ENCODE results near the gene VDAC2. TPM values are rescaled to one million over a fixed set of nuclear protein-coding genes. Genes with fewer than 3 reads are reported as not detected.
"Not testable (repeated sequence)": the region's sequence is repeated elsewhere in the genome, so short reads cannot be mapped to it uniquely, and the experiment has no call there.

VDAC2 gene, protein sequence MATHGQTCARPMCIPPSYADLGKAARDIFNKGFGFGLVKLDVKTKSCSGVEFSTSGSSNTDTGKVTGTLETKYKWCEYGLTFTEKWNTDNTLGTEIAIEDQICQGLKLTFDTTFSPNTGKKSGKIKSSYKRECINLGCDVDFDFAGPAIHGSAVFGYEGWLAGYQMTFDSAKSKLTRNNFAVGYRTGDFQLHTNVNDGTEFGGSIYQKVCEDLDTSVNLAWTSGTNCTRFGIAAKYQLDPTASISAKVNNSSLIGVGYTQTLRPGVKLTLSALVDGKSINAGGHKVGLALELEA
- total RNA-seq = 114 and 117 TPM in 2 replicates

DNA sequence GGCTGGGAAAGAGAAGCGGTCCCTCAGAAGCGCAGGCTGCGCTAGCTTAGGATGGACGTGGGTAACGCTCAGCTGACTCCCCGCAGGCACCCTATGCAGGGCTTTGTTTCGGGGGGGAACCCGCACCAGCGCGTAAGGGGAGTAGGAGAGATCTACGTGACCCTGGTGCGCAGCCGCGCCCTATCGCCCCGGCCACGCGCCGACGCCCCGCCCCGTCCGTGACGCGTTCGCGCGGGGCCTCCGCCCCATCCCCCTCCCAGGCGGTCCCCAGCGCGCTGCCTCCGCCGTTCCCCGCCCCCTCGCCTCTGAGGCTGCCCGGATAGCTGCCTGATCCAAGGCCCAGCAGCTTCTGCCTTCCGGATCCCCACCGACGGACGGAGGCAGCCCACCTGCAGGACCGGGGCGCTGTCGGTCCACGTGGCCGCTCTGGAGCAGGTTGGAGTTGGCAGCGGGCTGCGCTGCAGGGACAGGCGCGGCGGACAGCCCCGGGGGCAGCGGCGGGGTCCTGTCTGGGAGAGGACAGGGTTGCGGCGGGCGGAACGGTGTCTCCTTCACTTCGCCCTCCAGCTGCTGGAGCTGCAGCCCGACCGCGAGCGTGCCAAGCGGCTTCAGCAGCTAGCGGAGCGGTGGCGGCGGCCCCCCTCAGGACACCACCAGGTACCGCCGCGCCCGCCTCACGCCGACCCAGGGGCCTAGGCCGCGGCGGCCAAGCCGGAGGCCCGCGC is at the start of gene VDAC2:
Gene VDAC2 (plus strand): TSS at position 515 of the 725 bp plus-strand sequence. CDS start 363 bp downstream, outside the sequence.
- peak; percentile 89 to 92 for DNase-seq (ENCODE audit: low read depth in 2 of 2)

DNA sequence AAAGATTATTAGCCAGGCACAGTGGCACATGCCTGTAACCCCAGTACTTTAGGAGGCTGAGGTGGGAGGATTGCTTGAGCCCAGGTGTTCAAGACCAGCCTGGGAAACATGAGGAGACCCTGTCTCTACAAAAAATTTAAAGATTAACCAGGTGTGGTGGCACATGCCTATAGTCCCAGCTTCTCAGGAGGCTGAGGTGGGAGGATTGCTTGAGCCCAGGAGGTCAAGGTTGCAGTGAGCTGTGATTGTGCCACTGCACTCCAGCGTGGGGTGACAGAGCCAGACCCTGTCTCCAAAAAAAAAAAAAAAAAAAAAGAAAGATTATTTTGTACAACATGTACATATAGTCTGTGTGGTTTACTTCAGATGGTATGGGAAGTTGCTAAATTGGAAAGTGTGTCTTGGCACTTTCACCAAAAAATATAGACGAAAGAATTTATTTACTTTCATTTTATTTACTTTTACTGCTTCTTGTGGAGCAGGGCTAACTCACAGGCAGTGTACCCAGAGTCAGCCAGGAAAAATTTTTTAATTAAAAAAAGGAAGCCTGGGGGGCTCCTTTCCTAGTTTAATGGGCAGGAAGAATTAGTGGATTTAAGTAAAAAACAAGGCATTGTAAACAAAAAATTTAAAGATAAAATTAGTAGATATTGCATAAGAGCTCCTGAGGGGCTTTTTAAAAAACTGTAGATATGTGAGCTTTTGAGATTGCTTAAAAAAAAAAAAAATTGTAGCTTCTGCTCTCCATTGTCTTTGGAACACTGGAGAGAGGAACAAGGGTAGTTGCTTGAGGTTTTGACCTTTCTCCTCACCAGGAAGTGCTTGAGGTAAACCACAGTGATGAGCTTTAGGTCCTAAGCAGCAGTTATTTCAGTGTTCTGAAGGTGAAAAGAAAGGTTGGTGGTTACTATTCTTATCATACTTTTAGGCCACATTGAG is 44.6 kb upstream of the VDAC2 start:
- DNase-seq (ENCODE audit: low read depth in 2 of 2) = peak in 1 of 2 donors; percentile 22

DNA sequence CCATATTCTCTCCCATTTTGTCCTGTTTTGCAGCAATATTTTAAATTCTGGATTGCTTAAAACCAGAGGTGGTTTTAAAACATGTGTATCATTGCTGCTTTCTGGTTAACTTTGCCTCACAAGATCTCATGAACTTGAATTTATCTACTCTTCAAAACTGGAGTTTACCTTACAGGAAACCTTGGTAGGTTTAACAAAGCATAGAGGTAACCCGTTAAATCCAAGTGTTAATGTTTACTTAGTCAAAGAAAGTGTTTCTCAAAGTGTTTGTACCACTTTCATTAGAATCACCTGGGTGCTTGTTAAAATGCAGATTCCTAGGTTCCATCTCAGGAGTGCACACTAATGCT is 44.0 kb upstream of the VDAC2 start:
- no peak for DNase-seq (ENCODE audit: low read depth in 2 of 2)

DNA sequence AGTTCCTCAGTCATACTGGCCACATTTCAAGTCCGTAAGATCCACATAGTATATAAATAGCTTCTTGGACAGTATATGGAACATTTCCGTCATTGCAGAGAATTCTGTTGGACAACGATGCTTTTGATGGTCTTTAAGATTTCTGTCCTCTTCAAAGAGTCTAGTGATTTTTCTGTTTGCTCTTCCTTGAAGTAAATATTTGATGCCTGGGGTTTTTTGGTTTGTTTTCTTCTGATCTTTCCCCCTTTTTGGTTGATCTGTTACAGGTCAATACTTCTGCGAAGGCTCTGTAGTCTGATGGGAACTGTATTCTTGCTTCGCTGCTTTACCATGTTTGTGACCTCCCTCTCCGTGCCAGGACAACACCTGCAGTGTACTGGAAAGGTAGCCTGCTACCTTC is 42.3 kb upstream of the VDAC2 start:
- no peak for DNase-seq (ENCODE audit: low read depth in 2 of 2)

DNA sequence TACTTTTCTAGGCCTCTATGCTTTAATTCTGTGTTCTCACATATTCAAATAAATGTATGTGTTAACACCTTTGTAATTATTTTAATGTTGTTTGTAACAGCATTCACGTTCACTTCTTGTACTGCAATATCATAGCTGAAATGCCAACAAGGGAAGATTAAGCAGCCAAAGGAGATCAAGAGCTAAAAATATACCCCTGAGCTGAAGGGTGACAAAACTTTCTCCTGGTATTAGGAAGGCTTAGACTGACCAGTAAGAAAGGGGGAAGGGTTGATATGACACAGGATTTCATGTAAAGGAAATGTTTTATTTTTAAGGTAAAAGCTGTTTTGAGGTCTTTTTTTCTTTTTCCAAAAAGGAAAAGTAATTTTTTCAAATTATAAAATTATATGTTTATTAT is 40.4 kb upstream of the VDAC2 start:
- DNase-seq (ENCODE audit: low read depth in 2 of 2) = no peak

DNA sequence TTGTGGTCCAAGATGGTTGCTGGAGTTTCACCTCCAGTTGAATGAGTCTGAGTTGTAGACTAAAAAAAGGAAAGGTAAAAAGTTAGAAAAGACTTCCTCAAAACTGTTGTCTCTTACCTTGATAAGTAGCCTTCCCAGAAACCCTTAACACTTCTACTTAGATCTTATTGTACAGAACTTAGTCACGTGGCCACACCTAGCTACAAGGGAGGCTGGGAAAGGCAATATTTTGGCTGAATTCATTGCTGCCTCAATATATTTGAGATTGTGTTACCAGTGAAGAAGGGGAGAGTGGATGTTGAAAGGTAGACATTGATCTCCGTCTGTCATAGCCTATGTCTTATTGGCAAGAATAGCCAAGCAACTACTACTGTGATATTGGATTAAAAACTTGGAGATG is 35.5 kb upstream of the VDAC2 start:
- no peak for DNase-seq (ENCODE audit: low read depth in 2 of 2)

DNA sequence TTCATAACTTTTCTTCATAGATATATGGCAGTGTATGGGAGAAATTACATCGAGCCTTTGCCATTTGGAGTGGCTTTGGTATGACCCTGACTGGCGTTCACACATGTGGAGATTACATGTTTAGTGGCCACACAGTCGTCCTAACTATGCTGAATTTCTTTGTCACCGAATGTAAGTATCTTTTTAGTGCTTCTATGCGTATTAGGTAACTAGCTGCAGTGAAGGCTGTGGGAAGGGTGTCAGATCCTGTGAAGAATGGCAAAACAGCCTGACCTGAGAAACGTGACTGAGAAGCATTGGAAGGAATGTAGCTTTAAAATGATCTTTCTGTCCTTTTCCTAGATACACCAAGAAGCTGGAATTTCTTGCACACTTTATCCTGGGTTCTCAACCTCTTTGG is 34.5 kb upstream of the VDAC2 start:
- DNase-seq (ENCODE audit: low read depth in 2 of 2) = no peak

DNA sequence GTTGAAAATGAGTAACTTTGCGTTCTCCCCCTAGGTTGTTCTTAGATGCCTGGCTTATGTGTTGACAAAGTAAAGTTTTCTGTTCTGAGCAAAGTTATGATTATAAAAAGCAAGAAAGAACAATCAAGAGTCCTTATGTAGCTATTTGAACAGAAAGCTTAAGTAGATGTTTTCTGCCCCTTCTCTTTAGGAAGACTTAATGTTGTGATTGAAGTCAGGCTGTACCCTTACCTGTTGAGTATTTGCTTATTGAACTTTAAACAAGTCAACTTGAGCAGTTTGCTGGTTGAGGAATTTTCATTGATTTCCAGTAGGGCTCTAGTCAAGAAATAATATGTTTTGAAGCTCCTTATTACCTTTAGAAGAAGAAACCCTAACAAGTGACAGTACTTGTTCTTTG is 33.9 kb upstream of the VDAC2 start:
- no peak for DNase-seq (ENCODE audit: low read depth in 2 of 2)

DNA sequence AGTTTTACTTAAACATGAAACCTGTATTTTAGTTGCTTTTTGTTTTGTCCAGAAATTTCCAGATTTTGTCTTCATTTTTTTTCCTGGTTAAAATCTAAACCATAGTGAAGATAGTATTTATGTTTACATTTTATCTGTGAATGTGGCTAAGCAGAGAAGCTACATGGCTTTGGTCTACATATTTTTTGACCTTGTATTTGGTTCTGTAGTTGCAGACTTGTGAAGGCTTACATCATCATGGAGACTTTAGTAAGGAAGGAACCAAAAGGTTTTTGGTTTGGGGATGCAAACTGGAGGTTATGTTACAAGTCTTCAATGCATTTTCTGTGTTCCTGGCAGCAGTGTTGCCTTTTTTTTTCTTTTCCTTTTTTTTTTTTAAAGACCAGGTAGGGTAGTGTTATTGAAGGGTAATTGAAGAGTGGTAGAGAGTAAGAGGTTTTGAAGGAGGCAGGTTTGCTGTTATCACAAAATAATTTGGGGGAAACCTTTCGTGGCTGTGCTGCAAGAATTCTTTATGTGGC is 30.9 kb upstream of the VDAC2 start:
- no peak for DNase-seq (ENCODE audit: low read depth in 2 of 2)

DNA sequence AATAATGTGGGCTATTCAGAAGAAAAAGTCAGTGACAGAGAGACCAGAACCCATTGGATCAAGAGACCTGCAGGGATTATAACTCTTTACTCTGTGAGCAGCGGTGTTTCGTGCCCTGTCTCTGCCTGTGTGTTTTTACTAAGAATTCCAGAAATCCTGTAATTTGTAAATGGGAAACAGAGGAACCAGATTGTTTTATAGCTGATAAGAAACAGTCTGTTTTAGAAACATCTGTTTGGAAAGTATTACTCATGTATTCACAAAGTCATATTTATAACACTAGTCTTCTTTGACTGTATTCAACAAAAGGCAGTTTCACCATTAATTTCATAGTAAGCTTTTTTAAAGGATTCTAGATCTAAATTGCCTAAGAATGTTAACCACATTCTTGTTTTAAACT is 30.0 kb upstream of the VDAC2 start:
- peak; percentile 38 to 85 for DNase-seq (ENCODE audit: low read depth in 2 of 2)

DNA sequence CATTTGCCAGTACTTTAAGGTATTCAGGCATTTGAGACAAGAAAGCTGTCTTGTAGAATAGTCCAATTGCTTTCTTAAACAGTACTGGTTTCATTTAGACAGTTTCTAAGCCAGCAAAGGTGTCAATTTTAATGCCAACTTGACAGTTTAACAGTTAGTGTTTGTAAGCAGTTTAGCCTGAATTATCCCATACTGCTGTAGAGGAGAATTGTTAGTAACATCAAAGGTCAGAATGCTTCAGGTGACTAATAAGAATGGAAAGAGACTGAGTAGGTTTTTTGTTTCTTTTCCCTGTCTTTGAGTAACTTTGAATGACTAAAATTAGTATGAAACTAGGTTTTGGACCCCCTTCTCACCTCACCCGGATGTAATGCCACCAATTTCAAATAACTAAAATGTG is 29.5 kb upstream of the VDAC2 start:
- peak in 1 of 2 donors; percentile 15 for DNase-seq (ENCODE audit: low read depth in 2 of 2)

DNA sequence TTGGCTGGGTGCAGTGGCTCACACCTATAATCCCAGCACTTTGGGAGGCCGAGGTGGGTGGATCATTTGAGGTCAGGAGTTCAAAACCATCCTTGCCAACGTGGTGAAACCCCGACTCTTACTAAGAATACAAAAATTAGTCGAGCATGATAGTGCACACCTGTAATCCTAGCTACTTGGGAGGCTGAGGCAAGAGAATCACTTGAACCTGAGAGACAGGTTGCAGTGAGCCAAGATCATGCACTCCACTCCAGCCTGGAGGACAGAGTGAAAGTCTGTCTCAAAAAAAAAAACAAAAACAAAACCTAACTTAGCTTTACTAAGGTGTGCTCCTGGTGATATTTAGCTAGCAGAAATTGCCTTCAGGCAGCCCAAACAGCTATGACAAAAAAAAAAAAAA is 24.3 kb upstream of the VDAC2 start:
- DNase-seq (ENCODE audit: low read depth in 2 of 2) = no peak

DNA sequence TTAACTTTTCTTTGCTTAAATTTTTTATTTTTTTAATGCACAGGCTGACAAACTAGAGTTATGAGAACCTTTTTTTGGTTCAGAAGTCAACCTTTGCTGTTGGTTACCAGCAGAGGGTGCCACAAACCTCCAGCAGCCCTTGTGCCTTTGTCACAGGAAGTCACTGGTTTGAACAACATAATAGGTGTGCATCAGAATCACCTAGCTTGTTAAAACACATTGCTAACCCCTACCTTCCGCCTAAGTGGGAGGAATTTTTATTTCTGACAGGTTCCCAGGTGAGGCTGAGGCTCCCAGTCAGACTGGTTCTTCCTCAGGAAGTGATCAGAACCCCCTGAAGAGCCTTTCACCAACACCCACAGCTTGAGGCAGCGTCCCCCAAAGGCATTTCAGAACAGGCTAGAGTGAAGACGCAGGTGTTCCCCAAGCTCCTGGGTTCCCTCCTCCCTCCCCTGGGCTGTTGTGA is 22.6 kb upstream of the VDAC2 start:
- peak; percentile 77 to 89 for DNase-seq (ENCODE audit: low read depth in 2 of 2)

DNA sequence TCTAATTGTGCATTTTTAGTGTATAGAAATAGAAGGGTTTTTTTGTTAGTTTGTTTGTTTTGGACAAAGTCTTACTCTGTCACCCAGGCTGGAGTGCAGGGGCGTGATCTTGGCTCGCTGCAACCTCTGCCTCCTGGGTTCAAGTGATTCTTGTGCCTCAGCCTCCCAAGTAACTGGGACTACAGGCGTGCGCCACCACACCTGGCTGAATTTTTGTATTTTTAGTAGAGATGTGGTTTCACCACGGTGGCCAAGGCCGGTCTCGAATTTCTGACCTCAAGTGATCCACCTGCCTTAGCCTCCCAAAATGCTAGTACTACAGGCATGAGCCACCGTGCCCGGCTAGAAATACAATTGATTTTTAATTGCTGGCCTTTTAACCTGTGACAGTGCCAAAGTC is 22.1 kb upstream of the VDAC2 start:
- not testable (repeated sequence) for DNase-seq (ENCODE audit: low read depth in 2 of 2)

DNA sequence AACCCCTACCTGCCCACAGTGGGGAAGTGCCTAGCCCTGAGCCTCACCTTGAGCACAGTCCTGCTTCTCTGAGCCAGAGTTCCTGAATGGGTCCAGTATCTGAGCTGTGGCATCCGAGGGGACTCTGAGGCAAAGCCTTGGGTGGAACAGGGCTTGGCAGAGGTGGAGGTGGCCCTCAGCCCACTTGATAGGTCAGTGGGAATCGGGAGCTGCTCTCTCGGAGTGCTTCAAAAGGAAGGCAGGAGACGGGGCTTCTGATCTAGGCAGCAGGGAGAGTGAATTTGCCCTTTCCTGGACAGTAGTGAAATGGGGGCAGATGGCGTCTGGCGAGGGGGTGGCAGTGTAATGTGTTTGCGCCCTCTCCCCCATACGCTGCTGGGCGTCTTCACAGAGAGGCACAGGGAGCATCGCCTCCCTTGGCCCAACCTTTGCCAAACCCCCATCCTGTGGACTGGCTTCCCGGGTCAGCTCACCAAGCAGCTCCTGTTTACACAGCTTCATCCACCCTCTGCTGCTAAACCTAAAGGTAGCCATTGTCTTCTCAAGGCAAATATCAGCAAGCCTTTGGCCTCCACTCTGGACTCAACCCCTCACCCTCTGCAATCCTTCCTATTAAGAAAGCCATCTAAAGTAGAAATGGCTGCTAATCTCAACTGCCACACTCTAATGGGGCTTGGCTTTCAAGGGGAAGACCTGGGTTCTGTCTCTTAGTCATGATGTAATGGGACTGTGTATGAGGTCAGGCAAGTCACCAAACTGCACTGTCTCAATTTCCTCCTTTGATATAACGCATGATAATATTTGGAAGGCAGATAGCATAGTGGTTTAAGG is 21.1 kb upstream of the VDAC2 start:
- DNase-seq (ENCODE audit: low read depth in 2 of 2) = no peak

DNA sequence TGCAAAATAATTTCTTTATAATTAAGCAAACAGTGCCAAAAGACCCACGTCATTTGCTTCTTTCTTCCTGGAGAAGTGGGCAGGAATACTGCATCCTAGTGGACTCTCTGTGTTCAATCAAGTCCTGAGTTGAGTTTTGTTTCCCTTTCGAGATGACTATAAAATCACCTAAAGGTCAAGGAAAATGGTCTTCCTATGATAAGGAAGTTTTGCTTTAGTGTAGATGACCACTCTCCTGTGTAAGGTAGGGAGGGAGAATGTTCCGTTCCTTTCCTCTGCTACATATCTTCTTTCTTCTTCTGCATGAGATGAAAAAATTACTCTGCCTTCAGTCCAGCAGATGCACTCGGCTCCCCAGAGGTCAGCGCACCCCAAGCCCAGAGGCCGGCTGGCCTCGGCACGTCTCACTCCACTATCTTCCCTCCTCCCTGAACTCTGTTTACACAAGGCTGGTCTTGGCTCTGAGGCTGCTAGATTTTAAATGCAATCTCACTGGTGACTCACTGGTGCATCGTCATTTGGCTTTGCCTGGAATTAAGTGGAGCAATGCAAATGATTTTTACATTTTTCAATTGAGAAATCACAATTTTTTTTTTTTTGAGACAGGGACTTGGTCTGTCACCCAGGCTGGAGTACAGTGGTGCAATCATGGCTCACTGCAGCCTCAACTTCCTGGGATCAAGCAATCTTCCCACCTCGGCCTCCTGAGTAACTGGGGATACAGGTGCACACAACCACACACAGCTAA is 18.6 kb upstream of the VDAC2 start:
- DNase-seq (ENCODE audit: low read depth in 2 of 2) = peak; percentile 18 to 73

DNA sequence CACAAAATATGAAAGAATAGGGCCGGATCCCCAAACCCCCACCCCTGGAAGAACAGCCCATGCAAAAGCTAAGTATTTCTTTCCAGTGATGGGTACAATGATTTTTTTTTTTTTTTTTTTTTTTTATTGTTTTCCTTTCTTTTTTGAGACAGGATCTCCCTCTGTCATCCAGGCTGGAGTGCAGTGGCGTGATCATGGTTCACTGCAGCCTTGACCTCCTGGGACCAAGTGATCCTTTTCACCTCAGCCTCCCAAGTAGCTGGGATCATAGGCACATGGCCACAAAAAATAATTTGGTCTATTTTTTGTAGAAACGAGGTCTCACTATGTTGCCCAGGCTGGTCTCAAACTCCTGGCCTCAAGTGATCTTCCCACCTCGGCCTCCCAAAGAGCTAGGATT is 16.0 kb upstream of the VDAC2 start:
- DNase-seq (ENCODE audit: low read depth in 2 of 2) = not testable (repeated sequence)

DNA sequence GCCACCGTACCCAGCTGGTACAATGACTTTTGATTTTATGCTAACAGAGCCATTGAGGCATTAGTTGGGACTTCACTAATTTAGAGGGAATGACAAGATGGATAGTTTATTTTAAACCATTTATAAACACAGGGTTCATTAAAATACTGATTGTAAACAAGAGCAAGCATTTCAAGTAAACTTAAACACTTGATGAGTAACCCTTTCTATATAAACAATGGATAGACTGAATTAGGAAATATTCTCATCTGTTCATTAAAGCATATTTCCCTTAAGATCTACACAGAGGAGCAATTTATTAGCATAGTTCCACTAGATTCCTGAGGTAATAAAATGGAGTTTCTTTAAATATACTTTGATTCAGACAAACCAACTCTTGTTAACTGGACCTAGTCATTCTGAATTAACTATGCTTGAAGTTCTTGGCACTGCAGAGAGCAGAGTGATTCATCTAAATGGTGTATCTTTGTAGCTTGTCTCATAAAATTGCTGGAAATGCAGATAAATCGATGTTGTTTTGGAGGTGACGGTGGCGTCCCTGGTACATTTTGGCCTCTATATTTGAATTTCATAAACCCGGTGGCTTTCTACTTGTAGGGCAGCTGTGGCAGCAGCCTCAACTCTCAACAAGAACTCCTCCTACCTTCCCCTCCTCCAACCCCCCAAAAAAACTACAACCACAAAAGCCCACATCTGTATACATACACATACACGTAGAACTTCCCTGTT is 15.4 kb upstream of the VDAC2 start:
- no peak for DNase-seq (ENCODE audit: low read depth in 2 of 2)

DNA sequence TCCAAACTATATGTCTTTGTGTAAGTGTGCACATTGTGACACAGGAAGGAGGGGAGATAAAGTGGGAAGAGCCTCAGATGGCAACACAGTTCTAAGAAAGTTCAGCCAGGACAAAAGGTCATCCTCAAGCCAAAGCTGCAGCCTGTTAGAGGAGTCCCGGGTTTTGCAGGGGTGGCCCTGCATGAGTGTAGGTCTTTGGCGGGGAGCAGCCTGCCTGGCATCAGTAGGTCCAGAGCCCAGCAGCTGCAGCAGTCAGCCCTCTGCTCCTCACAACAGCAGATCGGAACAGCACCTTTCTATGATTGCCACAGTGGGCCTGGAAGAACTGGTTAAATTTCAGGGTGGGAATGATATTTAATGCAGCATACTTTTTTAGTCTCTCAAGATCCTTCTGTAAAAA is 13.5 kb upstream of the VDAC2 start:
- no peak for DNase-seq (ENCODE audit: low read depth in 2 of 2)
